Body of pancreas (tissue), 4 donors: Measurements from ENCODE around the gene NME7. TPM values are rescaled to one million over a fixed set of nuclear protein-coding genes. Genes with fewer than 3 reads are reported as not detected.

Source experiments
- ATAC-seq: fragments of 150-250 bp; one replicate; pipeline ENCODE4 v1.9.1; 2016
- DNase-seq, 4 donors: peaks; one replicate each; pipeline ENCODE4 v3.0.0-alpha.2; 2019
- H3K27ac ChIP-seq, 4 donors: fragments of 200-600 bp; sonication (generic); 1 replicate in 3 of 4; 2 replicates in 1 of 4; pipeline versions ENCODE4 v1.5.1 to v1.6.1; 2016 to 2019; ENCODE audit warnings: mild to moderate bottlenecking in 1 of 4, mixed read lengths in 1 of 4, moderate library complexity in 1 of 4
- H3K27me3 ChIP-seq, 2 donors: fragments of 200-600 bp; sonication (generic); one replicate each; pipeline ENCODE4 v1.6.0; 2016; ENCODE audit warnings: mild to moderate bottlenecking in 1 of 2
- H3K36me3 ChIP-seq, 2 donors: fragments of 200-600 bp; sonication (generic); replicated peaks in 1 of 2; 2 replicates each; pipeline ENCODE4 v1.5.1; 2016; ENCODE audit warnings: low read depth in 2 of 2; ENCODE audit not compliant: insufficient read depth in 1 of 2
- H3K4me1 ChIP-seq: fragments of 200-600 bp; sonication (generic); one replicate; pipeline ENCODE4 v1.6.0; 2016
- H3K4me3 ChIP-seq, 2 donors: fragments of 200-600 bp; sonication (generic); 1 replicate in 1 of 2; 2 replicates in 1 of 2; pipeline ENCODE4 v1.5.1; 2016 to 2019
- H3K9me3 ChIP-seq, 3 donors: fragments of 200-600 bp; sonication (generic); 1 replicate in 2 of 3; 2 replicates in 1 of 3; pipeline ENCODE4 v1.5.1; 2016
- CTCF ChIP-seq, 7 experiments: fragments of 450-650 bp in 4 of 7; fragments of 200-600 bp in 3 of 7; sonication (generic) in 3 of 7; IDR thresholded peaks; one replicate each; pipeline ENCODE4 v1.5.1; 2016 to 2019; ENCODE audit warnings: antibody characterized with exemption in 7 of 7
- POLR2A ChIP-seq, 3 donors: fragments of 450-650 bp; IDR thresholded peaks; one replicate each; pipeline ENCODE4 v1.6.1; 2016; ENCODE audit warnings: antibody characterized with exemption in 3 of 3, mild to moderate bottlenecking in 2 of 3
- whole genome bisulfite sequencing, 2 donors: methylation state at CpG; one replicate each; pipeline ENCODE4 v1.1.5; 2017; 5-methylcytosine and 5-hydroxymethylcytosine counted together
- intact Hi-C: fragments of 100-400 bp; cut with DNase I; formaldehyde crosslinking; loops from one replicate; pipeline ENCODE4 v1.15.1; 2023
- total RNA-seq, 2 donors: library from RNA; depleted of rRNA; stranded (reverse); fragments of >200 nt; gene quantifications; one replicate each; pipeline ENCODE4 v1.1.0, GENCODE V29; 2016

NME7 gene
- total RNA-seq, 2 donors from 2014 or later: 8.9 to 23.9 TPM

- 93 to 97% methylated on average over 2 of the region's 2 CpGs for WGBS, 2 donors
- H3K9me3 ChIP-seq: no peaks in the 10 kb centered on the region
- intact Hi-C loops: no loop called here
- ATAC-seq: no peak
- H3K27ac ChIP-seq: no peak overlapping the region
- TF ChIP-seq CTCF (IDR thresholded peaks at IDR 0.05) (no peak), POLR2A (IDR thresholded peaks at IDR 0.05) (no peak)
- H3K4me1 ChIP-seq: no peaks in the 10 kb centered on the region
- no peak overlapping the region for H3K4me3 ChIP-seq
- H3K27me3 ChIP-seq: no peaks in the 10 kb centered on the region
- no peaks in the 10 kb centered on the region for H3K36me3 ChIP-seq
- no peak for DNase-seq
Observed at GRCh38 chr1:169305948-169306347, 61.6 kb downstream of the NME7 start.

GRCh38 chr1:169305356-169305755 is 62.2 kb downstream of the NME7 start:
- H3K4me3 ChIP-seq: no peak overlapping the region
- no peaks in the 10 kb centered on the region for H3K9me3 ChIP-seq
- no peak overlapping the region for H3K27ac ChIP-seq
- 85 to 91% methylated on average over 5 of the region's 5 CpGs for WGBS, 2 donors
- intact Hi-C loops: no loop called here
- H3K27me3 ChIP-seq: no peaks in the 10 kb centered on the region
- H3K36me3 ChIP-seq: no peaks in the 10 kb centered on the region
- no peak for DNase-seq
- ATAC-seq: no peak
- no peaks in the 10 kb centered on the region for H3K4me1 ChIP-seq
- TF ChIP-seq CTCF (IDR thresholded peaks at IDR 0.05): no peak
- TF ChIP-seq POLR2A (IDR thresholded peaks at IDR 0.05): no peak

DNA sequence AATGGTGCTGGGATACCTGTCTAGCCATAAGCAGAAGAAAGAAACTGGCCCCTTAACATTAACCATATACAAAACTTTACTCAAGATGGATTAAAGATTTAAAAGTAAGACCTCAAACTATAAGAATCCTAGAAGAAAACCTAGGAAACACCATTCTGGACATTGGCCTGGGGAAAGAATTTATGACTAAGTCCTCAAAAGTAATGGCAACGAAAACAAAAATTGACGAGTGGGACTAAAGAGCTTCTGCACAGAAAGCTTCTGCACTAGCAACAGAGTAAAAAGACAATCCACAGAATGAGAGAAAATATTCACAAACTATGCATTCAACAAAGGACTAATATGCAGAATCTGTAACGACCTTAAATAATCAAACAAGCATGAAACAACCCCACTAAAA is 66.7 kb downstream of the NME7 start:
- Histone ChIP-seq H3K4me1 (no peaks in the 10 kb centered on the region), H3K27ac (no peak overlapping the region), H3K9me3 (no peaks in the 10 kb centered on the region), H3K27me3 (no peaks in the 10 kb centered on the region), H3K4me3 (no peak overlapping the region), H3K36me3 (no peaks in the 10 kb centered on the region)
- intact Hi-C loops: no loop called here
- 53 to 89% methylated on average over 3 of the region's 3 CpGs for WGBS, 2 donors
- no peak for ATAC-seq
- no peak for TF ChIP-seq POLR2A (IDR thresholded peaks at IDR 0.05)
- no peak for TF ChIP-seq CTCF (IDR thresholded peaks at IDR 0.05)
- no peak for DNase-seq

- H3K27ac ChIP-seq: no peak overlapping the region
- H3K36me3 ChIP-seq: no peaks in the 10 kb centered on the region
- DNase-seq (no peak), ATAC-seq (no peak)
- H3K4me3 ChIP-seq: no peak overlapping the region
- intact Hi-C loops: no loop called here
- H3K27me3 ChIP-seq: no peaks in the 10 kb centered on the region
- TF ChIP-seq POLR2A (IDR thresholded peaks at IDR 0.05): no peak
- no peak for TF ChIP-seq CTCF (IDR thresholded peaks at IDR 0.05)
- no peaks in the 10 kb centered on the region for H3K4me1 ChIP-seq
- no peaks in the 10 kb centered on the region for H3K9me3 ChIP-seq
- WGBS, 2 donors: 92 to 96% methylated on average over 4 of the region's 4 CpGs
Observed at GRCh38 chr1:169298441-169298840, 69.2 kb downstream of the NME7 start.

DNA sequence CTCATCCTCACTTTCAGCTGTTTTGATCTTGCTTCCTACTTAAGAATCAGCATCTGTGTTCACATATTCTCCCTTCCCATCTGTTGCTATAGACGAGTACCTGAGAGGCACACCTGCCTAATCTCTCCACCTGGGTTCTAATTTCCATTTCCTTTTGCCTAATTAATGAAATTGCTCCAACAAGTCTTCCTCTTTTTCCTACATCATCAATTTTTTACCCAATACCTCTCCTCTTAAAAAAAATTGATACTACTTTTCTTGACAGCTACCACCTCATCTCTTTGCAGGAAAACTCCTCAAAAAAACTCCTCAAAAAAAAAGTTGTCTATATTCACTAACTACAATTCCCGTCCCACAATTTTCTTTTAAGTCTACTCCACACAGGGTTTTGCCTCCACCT is 71.8 kb downstream of the NME7 start:
- TF ChIP-seq CTCF (IDR thresholded peaks at IDR 0.05) (no peak), POLR2A (IDR thresholded peaks at IDR 0.05) (no peak)
- no peak for ATAC-seq
- H3K27ac ChIP-seq: no peak overlapping the region
- no peak overlapping the region for H3K4me3 ChIP-seq
- no peaks in the 10 kb centered on the region for H3K27me3 ChIP-seq
- intact Hi-C loops: no loop called here
- no peaks in the 10 kb centered on the region for H3K4me1 ChIP-seq
- 83 to 88% methylated on average over 2 of the region's 2 CpGs for WGBS, 2 donors
- H3K9me3 ChIP-seq: no peaks in the 10 kb centered on the region
- no peaks in the 10 kb centered on the region for H3K36me3 ChIP-seq
- DNase-seq: no peak
